ENCODE measurements around the gene GALNTL6. TPM values are rescaled to one million over a fixed set of nuclear protein-coding genes. Genes with fewer than 3 reads are reported as not detected.

GALNTL6 gene
- total and polyA plus RNA-seq, 2 of the 4 experiments (the other 2 are of a cell fraction) = under 0.01 TPM; not detected in 1

DNA sequence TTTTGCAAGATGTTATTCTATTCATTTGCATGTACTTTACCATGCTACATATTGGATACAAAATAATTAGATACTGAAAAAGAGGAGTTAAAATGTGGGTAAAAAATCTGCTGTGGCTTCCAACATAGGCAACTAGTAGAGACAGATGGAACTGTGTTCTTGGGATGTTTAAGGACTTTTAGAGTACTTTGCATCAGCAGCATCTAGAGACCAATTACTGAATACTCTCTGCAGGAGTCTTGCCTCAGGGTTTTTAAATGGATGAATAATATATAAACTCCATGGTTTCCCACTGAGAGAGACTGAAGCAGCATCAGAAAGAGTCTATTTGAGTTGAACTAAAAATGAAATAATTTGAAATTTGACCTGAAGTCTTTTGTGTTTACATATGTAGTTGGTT lies 676.7 kb downstream of the GALNTL6 start:
- Histone ChIP-seq H2AK9ac (replicated peaks; ENCODE audit: low read depth, low read length, poor library complexity) (no peak overlapping the region), H2AK5ac (ENCODE audit: low read depth, low read length) (no peak overlapping the region), H4K91ac (ENCODE audit: insufficient read depth, low read depth, low read length) (no peak overlapping the region), H3K18ac (ENCODE audit: low read depth, low read length) (no peak overlapping the region), H3K56ac (ENCODE audit: extremely low read depth, insufficient read depth, low read length) (no peak overlapping the region), H4K20me1 (ENCODE audit: insufficient read depth, low read length) (no peaks in the 10 kb centered on the region), H4K5ac (ENCODE audit: low read depth, low read length) (no peak overlapping the region), H3K4me3 (ENCODE audit: insufficient read depth, low read depth, low read length) (no peak overlapping the region), H2BK5ac (ENCODE audit: low read depth, low read length, poor library complexity, severe bottlenecking) (no peak overlapping the region), H2BK15ac (ENCODE audit: low read depth, low read length) (no peak overlapping the region), H3K4me2 (ENCODE audit: low read depth, low read length) (no peak overlapping the region), H3K27me3 (ENCODE audit: control insufficient read depth, insufficient read depth, low read length) (no peaks in the 10 kb centered on the region), H4K8ac (ENCODE audit: low read depth in 2 of 2, low read length in 2 of 2) (no peak overlapping the region), H3K4me1 (ENCODE audit: control insufficient read depth, insufficient read depth, low read length) (no peaks in the 10 kb centered on the region), H3K36me3 (ENCODE audit: control insufficient read depth, insufficient read depth, low read length) (no peaks in the 10 kb centered on the region), H3K4ac (ENCODE audit: low read depth, low read length) (no peak overlapping the region), H3K27ac (ENCODE audit: insufficient read depth, low read length) (no peak overlapping the region), H2BK20ac (ENCODE audit: low read depth, low read length) (no peak overlapping the region), H3K9ac (ENCODE audit: low read depth, low read length) (no peak overlapping the region), H3K9me1 (ENCODE audit: insufficient read depth, low read length) (no peaks in the 10 kb centered on the region), H3K23ac (ENCODE audit: low read depth, low read length) (no peak overlapping the region), H2AFZ (replicated peaks; ENCODE audit: low read length, poor library complexity) (no peak overlapping the region), H3K14ac (replicated peaks; ENCODE audit: low read depth, low read length) (no peak overlapping the region), H2BK120ac (ENCODE audit: low read depth, low read length) (no peak overlapping the region), H3K9me3 (ENCODE audit: control insufficient read depth, insufficient read depth, low read length) (peaks cover 2% of the 10 kb centered on the region; the same call in 1 of the 2 replicates), H3K79me1 (ENCODE audit: low read depth in 1 of 2, low read length in 2 of 2) (no peaks in the 10 kb centered on the region)
- TF ChIP-seq BHLHE40 (IDR thresholded peaks at IDR 0.05; ENCODE audit: low read depth, low read length) (no peak), RFX5 (IDR thresholded peaks at IDR 0.05; ENCODE audit: low read depth, low read length) (no peak), MAZ (IDR thresholded peaks at IDR 0.05; ENCODE audit: borderline replicate concordance, low read depth, low read length) (no peak), MAFK (IDR thresholded peaks at IDR 0.05; ENCODE audit: low read depth, low read length) (no peak), FOS (IDR thresholded peaks at IDR 0.05; ENCODE audit: low read depth, low read length) (no peak), MXI1 (IDR thresholded peaks at IDR 0.05; ENCODE audit: borderline replicate concordance, low read depth, low read length) (no peak), RAD21 (IDR thresholded peaks at IDR 0.05; ENCODE audit: low read length) (no peak), RCOR1 (IDR thresholded peaks at IDR 0.05; ENCODE audit: insufficient replicate concordance, low read length) (no peak), POLR2A (IDR thresholded peaks at IDR 0.05; ENCODE audit: low read depth, low read length) (no peak)
- TF ChIP-seq, protein P1, sequence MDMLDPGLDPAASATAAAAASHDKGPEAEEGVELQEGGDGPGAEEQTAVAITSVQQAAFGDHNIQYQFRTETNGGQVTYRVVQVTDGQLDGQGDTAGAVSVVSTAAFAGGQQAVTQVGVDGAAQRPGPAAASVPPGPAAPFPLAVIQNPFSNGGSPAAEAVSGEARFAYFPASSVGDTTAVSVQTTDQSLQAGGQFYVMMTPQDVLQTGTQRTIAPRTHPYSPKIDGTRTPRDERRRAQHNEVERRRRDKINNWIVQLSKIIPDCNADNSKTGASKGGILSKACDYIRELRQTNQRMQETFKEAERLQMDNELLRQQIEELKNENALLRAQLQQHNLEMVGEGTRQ (IDR thresholded peaks at IDR 0.05; ENCODE audit: low read depth, low read length) = no peak
- TF ChIP-seq, protein P2, sequence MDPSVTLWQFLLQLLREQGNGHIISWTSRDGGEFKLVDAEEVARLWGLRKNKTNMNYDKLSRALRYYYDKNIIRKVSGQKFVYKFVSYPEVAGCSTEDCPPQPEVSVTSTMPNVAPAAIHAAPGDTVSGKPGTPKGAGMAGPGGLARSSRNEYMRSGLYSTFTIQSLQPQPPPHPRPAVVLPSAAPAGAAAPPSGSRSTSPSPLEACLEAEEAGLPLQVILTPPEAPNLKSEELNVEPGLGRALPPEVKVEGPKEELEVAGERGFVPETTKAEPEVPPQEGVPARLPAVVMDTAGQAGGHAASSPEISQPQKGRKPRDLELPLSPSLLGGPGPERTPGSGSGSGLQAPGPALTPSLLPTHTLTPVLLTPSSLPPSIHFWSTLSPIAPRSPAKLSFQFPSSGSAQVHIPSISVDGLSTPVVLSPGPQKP (IDR thresholded peaks at IDR 0.05; ENCODE audit: borderline replicate concordance, low read depth, low read length) = no peak
- TF ChIP-seq, protein P3, sequence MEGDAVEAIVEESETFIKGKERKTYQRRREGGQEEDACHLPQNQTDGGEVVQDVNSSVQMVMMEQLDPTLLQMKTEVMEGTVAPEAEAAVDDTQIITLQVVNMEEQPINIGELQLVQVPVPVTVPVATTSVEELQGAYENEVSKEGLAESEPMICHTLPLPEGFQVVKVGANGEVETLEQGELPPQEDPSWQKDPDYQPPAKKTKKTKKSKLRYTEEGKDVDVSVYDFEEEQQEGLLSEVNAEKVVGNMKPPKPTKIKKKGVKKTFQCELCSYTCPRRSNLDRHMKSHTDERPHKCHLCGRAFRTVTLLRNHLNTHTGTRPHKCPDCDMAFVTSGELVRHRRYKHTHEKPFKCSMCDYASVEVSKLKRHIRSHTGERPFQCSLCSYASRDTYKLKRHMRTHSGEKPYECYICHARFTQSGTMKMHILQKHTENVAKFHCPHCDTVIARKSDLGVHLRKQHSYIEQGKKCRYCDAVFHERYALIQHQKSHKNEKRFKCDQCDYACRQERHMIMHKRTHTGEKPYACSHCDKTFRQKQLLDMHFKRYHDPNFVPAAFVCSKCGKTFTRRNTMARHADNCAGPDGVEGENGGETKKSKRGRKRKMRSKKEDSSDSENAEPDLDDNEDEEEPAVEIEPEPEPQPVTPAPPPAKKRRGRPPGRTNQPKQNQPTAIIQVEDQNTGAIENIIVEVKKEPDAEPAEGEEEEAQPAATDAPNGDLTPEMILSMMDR (conservative IDR thresholded peaks at IDR 0.05; ENCODE audit: low read depth, low read length) = no peak
- no peak for ATAC-seq (ENCODE audit: low read depth)
- ChIA-PET CTCF (no interaction called here), POLR2A (ENCODE audit: unreplicated experiment) (no interaction called here)
- intact Hi-C loops (cut with micrococcal nuclease) (no loop called here), in situ Hi-C loops (cut with MboI; ENCODE audit: low sequenced_read_pairs) (no loop called here), dilution Hi-C loops (cut with HindIII; ENCODE audit: low sequenced_read_pairs, unreplicated experiment) (no loop called here)
- no TSS peak for BruUV-seq (replicated peaks)
- DNase-seq = no peak
